ENCODE data around the gene WLS.

WLS gene

DNA sequence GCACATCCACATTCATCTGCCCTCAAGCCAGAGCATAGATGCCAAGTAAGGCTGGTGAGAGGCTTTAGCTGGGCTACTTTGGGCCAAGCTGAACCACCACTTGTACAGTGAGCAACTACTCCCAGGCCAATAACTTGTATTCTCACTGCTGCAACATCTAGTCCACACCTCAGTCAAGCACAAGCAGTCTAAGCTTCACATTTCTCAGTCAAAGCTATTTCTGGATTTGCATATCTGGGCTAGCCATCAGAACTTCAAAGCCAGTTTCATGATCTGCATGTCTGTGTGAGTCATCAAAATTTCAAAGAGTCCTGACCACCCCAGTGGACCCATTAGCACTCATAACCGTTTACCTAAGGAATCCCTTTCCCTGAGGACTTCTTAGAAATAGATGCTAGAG is 104.2 kb downstream of the WLS start:
- DNase-seq: no peak

DNA sequence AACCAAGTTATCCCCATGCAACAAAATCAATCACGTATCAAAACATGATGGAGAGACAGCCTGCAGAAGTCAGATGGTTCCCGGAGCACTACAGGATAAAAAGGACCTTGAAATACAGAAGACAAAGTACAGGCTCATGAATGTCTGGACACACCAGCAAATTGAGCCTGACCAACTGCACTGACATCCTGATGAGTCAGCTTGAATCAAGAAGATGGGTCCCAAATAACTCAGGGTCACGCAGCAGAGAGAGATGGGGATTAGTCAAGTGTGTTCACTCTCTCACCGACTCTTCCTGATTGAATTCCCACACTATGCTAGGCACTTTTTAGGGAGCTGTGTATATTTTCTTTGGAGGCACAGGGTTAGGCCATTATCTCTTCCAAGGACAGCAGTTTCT is 110.8 kb downstream of the WLS start:
- DNase-seq: no peak

DNA sequence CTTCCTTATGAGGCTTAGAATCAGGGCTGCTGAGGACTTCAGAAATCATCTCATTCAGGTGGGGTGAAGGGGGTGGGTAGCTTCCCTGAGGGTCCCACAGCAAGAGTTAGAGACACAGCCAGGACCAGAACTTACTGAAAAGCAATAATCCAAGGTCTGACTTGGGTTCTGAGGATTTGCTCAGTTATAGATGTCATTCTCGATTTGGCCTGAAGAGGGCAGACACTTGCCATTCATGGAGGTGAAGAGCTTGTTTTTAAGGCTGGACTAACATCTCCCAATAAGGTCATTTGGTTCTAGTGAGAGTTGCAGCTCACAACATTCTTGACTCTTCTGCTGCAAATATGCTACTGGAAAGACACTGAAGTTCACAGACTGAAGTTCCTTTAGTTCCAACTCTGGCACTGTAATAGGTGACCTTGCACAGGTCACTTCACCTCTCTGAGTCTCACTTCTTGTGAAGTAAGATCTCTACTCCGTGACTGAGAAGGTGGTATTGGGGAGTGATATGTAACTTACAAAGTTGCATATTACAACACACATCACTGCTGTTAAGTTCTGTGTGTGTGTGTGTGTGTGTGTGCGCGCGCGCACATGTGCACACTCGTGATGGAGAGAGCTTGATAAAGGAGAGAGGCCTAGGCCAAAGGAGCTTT is 112.1 kb downstream of the WLS start:
- peak; percentile 65 for DNase-seq

DNA sequence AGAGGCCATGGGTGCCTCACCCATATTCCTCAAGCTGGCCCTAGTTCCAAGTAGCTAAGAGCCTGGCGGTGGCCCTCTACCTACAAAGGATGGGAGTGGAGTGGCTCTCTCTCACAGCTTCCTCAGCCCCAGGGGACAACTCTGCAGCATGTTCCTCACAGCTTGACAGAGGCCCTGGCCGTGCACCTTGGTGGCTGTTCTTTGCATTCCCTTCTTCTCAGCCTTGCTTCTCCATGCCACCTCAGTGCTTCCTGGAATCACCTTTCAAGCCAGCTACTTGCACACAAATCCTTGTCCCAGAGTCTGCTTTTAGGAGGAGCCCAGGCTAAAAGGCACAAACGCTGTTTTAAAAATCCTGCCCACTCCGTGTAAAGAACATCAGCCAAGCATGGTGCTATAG is 112.9 kb downstream of the WLS start:
- DNase-seq: no peak

DNA sequence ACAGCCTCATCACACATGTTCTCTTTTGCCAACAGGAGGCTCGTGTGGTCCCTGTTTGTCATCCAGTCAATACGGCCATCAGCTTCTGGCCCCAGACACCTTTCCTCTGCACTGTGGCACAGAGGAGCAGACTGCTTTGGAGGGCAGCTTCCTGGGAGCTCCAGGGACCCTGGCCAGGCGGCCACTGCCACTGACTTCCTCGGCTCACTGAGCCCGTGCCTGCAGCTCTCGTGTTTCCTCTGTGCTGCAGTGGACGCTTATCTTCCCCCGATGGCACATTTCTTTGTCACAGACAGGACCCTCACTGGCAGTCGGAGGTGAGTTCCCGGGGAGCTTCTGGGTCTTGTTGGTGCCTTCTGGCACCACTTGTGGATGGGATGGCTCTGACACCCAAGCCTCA is 114.9 kb downstream of the WLS start:
- no peak for DNase-seq

DNA sequence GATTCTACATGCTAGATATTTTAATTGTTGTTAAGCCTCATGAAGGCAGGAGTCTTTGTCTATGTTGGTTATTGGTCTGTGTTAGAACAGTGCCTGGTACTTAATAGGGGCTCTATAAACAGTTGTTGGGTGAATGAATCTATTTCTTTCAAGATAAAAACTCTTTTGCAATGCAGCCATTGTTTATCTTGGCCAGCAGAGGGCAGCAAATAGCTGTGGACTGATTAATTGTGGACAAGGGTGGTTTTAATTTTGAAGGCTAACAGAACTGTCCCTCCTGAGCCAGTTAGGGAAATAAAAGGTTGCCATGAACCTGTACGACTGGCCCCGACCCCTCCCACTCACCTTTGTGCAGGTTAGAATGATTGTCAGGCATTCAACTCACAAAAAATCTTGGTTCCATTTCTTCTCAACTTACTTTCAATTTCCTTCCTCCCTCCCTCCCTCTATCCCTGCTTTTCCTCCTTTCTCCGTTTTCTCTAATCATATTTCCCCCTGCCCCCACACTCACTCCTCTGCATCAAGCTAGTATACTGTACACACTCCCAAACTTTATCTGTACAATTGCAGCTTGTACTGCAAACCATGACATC is 115.6 kb downstream of the WLS start:
- peak; percentile 59 for DNase-seq

DNA sequence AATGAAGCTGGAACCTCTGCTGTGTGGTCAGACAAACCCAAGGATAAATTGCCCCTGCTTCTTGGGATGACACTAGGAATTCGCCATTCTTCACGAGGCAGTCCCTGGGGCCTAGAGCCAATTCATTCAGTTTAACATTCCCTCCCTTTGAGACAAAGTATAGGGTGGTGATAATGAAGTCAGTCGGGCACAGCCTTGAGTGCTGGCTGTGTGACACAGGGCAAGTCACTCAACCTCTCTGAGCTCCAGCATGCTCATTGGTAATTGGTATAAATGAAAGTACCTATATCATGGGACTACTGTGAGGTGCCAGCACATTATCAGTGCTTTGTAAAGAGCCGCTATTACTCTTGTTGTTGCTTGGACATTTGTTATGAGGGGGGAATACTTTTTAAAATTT is 117.0 kb downstream of the WLS start:
- DNase-seq: no peak

DNA sequence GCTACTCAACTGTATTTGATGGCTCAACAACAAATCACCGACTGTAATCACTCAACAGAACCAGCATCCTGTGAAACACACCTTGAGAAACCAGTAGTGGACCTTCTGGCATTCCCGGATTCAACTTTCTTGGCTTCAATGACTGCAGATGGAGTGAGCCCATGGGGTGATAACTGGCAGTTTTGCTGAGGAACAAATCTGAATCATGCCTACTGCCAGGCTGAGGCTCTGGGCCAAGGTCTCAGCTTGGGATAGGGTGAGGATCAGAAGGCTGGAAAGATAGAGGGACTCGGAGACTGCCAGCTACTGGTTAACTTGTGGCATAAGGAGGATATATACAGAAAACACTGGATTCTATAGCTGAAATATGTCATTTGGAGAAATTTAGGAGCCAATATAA is 118.4 kb downstream of the WLS start:
- DNase-seq: no peak

DNA sequence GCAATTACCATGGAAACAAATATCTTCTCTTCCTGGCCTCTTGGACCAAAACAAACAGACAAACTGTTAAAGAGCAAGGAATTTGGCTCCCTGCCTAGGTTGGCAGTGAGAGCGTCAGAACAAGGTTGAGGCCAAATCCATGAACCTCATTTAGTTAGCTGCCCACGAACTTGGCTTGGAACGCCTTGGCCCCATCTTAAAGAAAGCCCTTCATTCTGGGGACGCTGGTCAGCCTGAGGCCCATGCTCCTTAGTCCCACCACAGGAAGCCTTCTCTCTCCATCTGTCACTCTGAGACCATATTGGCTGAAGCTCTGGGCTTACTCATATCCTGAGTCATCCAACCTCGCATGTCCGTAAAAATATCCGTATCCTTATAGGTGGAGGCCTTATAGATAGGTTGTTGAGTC is 119.5 kb downstream of the WLS start:
- DNase-seq: no peak

DNA sequence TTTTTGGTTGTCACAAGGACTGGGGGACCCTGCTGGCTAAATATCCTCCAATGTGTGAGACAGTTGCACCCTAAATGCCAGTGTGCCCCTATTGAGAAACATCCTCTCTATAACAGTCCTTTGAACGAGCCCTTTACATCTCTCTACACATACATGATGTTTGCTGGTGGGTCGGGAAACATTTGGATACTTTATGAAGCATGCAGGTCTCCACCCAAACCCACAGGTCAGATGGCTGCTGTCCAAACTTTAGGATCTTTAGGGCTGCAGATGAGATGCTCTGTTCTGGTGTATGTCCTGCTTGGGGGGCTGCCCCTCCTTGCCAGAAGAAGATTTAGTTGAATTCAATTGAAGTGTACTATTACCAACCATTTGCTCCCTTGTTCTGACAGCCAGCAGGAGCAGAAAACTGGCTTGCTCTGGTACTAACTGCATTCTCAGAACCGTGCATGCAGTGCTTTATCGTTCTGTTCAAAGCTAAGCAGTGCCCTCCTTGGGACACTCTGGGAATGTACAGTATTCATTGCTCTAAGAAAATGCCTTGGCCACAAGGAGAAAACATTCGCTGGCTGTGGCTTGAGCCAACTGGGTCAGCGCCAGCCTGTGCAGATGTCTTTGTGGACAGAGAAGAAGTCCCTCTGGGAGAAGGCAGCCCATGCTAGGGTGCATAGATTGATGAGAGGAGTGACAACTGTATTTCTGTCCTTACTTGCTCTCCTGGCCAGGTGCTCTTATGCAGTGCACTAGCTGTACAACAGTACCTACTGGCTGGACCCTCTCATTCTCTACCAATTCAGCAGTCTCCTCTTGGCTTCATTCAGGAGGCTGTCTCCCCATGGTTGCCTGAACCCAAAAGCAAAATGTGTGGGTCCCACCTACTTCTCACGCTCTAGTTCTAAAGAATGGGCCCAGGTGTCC is 120.5 kb downstream of the WLS start:
- DNase-seq: peak; percentile 59

DNA sequence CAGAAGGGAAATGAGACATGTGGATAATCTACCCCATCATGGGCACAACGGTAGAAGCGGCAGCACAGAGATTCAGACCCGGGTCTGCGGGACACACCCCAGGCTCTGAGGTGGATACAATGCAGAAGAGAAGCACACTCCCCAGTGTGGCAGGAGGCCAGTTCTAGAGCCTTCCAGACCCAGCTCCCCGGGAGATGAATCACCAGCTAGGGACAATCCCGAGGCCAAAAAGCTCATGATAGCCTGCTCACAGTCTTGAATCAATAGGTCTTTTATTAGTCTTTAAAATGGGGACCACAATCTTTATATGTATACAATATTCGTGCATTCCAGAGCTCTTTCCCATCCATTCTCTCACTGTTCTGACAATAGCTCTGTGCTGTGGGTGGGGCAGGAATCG is 124.6 kb downstream of the WLS start:
- no peak for DNase-seq

DNA sequence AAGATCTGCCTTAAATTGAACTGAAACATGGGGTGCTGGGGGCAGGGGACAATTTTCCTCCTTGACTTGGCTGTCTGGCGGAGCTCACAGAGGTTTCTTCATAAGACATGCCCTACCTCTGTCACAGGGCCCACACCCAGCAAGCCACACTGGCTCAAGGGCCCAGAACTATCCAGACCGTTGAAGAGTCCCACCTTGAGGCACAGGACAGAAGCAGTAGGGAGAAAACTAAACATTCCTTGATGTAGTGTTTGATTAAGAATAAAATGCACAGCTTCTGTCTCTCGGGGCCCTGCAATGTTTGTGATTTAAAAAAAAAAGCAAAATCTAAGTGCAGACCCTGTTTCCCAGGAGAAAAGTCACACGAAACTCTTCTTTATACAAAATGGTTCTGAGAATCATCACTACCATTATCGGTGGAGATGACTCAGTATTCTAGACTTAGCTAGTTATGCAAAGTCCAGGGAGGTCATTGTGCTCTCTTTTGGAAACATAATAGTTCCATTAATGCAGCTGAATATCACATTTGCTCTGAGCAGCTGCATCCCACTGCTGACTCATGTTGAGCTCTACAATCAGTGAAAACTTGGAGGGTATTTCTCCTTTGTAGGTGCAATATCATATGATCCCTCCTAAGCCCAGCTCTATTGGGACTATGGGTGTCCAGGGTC is 128.3 kb downstream of the WLS start:
- no peak for DNase-seq

DNA sequence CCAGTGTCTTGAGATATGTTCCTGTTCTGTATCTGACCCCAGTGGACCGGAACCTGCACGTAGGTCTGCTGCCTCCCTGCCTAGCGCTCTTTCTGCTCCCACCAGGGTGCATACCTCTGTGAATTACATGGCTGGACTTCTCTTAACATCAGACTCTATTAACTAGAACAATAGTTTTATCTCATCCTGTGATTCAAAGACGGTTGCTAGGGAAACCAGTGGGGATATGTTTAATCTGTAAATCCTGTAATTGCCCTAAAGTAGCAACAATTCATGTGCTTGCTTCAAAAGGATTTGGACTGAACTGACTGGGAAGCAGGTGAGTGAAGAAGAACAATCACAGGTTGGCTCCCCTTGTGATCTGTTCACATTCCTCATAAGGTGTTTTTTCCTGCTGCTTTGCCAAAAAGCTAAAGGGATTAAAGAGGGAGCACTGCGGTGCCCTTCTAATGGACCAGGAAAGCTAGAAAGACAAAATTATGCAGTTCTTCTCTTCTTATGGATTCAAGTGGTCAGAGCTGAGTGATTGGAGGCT is 129.2 kb downstream of the WLS start:
- peak; percentile 69 for DNase-seq

DNA sequence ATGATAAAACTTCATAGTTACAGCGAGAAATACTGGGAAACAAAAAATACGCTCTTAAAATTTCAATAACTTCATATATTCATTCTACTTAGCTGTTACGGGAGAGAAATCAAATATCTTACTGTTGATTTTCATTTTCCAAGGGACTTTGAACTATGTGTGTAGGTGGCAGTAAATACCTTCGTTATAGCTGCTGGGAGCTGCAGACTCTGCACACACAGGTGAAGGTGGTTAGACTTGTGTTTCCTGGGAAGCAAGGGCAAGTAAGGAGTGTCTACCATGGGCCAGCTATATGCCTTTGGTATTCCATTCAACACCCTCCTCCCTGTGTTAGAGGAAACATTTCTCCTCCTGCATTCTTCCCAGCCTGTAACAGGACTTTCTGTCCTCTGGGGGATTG is 130.5 kb downstream of the WLS start:
- DNase-seq: no peak

DNA sequence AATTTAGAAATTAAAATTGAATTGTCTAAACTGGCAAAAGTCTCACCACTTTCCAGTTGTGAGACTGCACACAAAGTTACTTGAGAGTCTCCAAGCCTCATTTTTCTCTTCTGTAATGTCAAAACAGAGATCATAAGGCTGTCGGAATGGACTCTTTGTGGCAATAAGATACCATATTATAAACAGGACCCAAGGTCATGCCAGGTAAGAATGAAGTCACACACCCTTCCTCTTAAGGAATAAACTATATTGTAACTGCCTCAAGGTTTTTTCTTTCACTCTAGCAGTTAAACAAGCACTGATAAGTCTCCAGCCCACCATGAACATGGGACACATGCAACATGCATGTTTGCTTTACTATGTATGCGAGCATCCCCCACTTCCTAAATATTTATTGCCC is 131.8 kb downstream of the WLS start:
- no peak for DNase-seq

DNA sequence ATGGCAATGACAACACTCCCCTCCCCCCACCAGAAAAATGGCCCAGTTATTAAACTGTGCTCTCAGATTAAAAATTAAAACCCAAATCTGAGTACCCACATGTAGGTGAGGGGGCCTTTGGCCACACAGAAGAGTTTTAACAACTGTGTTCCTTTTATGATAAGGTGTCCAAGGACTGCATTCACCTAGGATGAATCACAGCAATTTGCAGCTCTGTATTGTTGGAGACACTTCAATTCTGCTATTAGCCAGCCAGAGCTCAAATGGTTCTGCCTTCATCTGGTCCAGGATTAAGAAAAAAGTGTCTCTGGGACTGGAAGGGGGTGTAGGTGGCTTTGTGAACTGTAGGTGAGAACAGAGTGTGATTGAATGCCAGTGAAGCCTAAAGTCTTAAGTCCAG is 138.6 kb downstream of the WLS start:
- no peak for DNase-seq

DNA sequence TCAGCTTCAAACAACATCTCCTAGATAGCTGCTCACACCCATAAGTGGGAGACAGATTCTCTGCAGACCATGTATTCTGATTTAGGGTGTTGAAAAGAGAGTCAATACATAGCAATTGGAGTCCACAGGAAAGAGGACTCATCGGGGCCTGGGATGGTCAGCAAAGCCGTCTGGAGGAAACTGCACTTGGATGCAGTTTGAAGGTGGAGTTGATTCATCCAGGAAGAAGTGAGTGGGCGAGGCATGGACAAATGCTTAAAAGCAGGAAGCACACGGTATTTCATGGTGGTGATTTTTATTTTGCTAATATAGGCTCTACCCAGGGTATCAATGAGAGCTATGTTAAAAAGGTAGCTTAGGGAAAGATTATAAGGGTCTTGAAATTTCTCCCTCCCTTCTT is 145.1 kb downstream of the WLS start:
- no peak for DNase-seq

DNA sequence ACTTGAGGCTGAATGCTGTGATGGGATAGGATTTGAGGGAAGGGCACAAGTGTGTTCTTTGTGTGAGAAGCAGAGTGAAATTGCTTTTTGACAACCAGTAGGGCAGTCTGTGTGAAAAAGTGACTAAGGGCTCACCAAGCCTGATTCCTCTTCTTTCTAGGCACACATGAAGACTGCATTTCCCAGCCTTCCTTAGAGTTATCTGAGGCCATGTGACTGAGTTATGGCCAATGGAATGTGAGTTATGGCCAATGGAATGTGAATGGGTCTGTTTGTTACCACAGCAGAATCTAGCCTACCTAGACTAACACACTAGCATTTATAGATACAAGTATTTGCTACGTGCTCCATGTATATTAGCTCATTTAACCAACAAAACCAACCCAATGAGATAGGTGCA is 146.6 kb downstream of the WLS start:
- DNase-seq: no peak

DNA sequence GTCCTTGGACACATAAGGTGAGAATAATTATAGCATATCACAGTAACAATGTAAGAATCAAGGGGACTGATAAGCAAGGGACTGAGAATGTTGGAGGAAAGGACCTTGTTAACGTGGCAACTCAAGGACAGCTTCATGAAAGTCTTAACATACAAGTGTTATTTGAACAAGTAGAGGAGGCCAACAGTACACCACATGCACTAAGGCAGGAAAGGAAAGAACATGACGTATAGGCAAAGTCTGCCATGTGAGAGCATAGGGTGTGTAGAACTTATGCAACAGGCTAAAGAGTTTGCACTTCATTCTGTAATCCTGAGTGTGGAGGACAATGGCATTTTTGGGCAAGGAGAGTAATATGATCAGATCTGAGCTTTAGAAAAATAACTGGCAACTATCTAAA is 148.6 kb downstream of the WLS start:
- no peak for DNase-seq

DNA sequence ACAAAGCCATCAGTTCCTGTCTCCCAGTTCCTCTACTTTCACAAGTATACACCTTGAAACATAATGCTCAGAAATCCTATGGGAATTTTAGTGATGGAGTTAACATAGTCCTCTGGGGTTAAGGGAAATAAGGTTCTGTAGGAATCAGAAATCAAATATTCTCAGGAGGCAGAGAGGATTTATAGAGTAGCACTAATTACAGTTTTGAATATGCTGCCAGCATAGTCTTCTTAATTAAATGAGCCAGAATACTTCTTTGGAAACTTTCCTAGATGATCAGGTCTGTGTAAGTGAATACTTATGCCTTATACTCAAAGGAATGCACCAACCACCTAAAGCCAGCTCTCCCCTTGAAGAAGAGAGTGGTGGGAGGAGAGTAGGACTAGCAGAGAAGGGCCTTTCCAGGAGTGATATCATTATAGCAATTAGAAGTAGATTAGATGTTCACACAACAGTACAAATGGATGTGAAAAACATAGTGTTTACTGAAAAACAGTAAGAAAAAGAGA is 150.5 kb downstream of the WLS start:
- DNase-seq: no peak

DNA sequence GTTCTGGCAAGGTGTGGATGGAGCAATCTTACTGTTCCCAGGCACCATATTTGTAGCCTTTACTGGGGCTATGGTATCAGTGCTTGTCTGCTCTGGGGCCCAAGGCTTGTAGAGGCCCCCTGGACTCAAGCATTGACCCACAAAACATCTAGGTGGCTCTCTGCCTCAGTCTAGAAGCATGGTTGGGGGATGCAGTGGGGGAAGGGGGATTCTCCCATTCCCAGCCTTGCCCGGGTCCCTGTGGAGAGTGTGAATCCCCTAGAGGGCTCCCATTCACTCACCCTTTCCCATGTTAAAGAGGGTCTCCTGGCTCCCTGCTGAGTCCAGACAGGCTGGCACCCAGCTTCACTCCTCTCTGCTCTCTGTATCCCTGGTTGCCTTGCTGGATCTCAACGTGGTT is 153.7 kb downstream of the WLS start:
- no peak for DNase-seq

Data from NCI-H345 (cell line).